HG02973 (cell line): Measurements from ENCODE around the gene TACC2.

Source experiments
- ATAC-seq: cut with Tn5 transposase; IDR thresholded peaks from one replicate; pipeline ENCODE4 v1.9.1; 2021; ENCODE audit warnings: moderate library complexity; ENCODE audit not compliant: unreplicated experiment

Gene TACC2

DNA sequence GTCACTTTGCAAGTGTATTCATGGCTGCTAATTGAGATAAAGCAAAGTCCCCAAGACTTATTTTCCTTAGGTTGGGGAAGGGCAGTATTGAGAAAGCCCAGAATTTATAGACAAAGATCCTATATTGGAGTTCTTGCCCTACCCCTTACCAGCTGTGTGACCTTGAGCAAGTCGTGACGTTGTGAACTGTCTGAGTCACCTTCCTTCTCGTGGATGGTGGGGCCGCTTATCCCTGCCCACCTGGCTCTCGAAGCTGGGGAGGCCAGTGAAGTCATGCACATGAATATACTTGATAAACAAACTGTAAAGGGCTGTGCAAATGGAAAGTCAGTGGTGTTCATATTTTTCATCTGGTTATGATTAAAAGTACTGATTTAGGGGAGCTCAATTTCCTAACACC lies 127.4 kb downstream of the TACC2 start:
- ATAC-seq = no peak

DNA sequence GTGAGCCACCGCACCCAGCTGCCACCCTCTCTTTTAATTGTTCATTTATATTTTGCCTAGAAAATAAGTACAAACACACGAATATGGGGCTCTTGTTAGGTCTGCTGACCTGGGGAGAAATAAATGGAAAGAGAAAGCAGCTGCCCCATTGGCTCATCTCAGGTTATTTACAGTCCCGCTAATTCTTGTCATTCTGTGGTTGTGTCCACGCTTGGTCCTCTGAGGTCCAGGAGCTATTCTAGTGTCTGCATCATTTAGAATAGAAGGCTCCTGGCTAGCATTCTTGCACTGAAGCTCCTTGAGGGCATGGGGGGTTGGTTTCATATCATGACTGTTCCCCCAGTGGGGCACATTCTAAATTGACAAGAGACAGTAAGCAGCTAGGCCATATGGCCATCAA lies 128.5 kb downstream of the TACC2 start:
- ATAC-seq = no peak

DNA sequence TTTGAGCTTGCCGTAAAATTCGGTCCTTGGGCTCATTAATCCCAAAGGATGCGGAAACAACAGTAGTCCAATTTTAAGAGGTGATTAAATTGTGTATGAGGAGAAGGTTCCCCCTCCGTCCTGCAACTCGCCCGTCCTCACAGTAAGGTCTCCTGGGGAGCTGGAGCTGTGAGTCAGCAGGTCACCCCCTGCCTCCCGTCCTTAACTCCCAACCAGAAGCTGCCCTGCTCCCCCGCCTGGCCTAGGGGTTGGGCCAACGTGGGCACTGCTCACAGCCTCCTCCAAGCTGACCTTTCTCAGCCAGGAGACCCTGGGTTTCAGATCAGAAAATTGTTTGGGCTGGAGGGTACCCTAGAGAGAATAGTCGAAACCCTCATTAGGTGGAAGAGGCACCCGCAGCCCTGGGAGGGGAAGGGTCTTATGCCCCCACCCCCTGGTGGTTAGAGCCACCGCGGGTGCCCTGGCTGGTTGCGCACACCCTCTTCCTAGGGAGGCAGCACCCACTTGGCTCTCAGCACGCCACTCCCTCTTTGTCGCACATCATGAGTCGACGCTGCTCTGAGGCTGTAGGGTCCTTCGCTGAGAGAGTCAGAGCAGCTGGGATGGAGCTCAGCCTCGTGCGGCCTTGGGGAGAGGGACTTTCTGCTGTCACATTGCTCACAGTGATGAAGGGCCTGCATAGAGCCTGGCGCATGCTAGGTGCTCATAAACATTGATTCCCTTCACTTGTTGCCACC lies 131.2 kb downstream of the TACC2 start:
- ATAC-seq = no peak

GRCh38 chr10:122121059-122121458 lies 132.1 kb downstream of the TACC2 start:
- no peak for ATAC-seq

DNA sequence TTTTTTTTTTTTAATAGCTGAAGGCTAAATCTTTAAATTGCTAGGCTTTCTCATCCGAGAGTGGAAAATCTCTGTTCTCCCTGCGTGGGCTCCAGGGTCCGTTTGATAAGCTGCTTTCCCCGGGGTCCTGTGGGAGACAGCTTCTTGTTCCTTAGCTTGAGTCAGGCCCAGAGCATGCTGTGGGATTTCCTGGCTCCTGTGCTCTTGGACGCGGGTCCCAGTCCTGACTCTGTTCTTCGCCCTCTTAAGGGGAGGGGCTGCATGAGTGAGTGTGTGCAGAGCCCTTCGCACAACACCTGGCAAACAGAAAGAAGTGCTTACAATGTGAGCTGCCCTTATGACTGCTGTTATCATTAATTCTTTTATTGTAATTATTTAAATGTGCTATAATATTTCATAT lies 133.5 kb downstream of the TACC2 start:
- no peak for ATAC-seq

GRCh38 chr10:122123186-122123585 lies 134.2 kb downstream of the TACC2 start:
- ATAC-seq = no peak

DNA sequence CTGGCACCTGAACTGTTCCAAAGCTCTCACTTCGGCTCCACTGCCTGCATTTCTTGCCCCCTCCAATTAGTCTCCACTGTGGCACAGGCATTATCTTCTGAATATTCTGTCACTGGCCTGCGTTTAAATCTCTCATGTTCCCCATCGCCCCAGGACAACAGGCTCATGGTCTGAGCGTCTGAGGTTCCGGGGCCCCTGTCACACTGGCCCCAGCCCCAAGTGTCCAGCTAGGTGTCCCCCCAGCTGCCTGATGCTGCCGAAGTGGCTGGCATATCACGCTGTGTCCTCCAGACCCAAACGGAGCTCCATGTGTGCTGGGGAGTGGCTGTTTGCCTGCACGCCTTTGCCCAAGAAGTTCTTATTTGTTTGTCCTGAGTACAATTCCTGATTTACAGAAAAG lies 135.4 kb downstream of the TACC2 start:
- no peak for ATAC-seq

GRCh38 chr10:122124808-122125207 lies 135.8 kb downstream of the TACC2 start:
- no peak for ATAC-seq

- no peak for ATAC-seq
Measured at GRCh38 chr10:122126763-122127659, 138.0 kb downstream of the TACC2 start.

DNA sequence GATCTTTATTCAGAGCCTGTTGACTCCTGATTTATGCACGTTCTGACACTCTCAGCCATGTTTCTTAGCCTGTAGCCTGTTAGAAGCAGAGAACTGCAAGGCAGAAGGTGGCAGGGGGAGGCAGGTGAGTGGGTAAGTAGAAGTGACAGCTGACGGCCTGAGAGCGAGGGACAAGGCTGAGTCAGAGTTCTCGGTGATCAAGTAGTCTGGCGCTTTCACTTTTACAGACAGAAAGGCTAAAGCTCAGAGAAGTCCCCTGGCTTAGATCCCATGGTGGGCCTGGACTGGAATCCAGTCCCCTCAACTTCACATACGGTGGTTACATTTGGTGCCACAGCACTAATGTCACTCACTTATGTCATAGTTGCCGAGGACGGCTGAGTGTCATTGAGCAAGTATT lies 139.0 kb downstream of the TACC2 start:
- no peak for ATAC-seq

DNA sequence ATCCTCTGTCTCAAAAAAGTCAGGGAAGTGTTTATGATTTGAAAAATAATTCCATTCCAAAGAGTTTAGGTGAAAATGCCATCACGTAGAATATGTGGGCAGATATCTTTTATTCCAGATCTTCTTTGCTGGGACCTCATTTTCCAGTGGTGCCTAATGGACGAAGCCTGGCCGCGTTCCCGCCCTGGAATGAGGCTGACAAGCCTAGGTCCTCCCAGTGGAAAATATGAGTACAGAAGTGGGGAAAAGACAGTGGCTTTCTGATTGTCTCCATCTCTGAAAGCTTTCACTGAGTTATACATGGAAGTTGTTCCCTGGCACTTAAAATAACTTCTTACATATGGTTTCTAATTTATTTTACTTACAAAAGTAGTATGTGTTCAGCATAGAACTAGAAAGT lies 139.4 kb downstream of the TACC2 start:
- ATAC-seq = no peak

- ATAC-seq = no peak
Measured at GRCh38 chr10:122130474-122131110, 141.6 kb downstream of the TACC2 start.

- no peak for ATAC-seq
Measured at GRCh38 chr10:122132331-122132755, 143.4 kb downstream of the TACC2 start.

DNA sequence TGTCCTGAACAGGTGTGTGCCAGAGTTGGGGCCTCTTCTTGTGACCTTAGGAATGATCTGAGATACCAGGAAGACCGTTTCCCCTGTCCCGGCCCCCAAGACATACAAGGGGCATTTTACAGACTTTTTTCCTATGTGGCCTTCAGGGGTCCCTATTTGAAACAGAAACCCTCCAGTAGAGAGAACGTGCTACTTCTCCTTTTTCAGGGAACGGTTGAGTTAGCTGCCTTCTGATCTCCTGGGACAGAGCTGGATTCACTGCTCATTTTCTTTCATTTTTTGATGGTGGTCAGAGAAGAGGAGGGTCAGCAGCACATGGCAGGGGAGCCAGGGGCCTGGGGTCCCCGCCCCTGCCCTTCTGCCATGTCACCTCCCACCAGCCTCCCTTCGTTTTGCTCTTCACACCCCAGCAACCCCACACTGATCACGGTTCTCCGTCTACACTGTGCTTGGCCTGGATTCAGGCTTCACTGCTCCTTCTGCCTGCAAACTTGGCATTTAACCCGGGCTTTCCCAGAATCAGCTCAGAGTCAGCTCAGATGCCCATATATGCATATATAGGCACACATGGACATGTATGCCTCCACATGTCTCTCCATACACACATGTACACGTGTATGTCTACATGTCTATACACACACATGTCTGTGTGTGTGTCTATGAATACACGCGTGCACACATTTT lies 144.1 kb downstream of the TACC2 start:
- no peak for ATAC-seq

- ATAC-seq = no peak
Measured at GRCh38 chr10:122135251-122136025, 146.5 kb downstream of the TACC2 start.

GRCh38 chr10:122138831-122139625 lies 150.1 kb downstream of the TACC2 start:
- ATAC-seq = no peak

GRCh38 chr10:122139627-122140170 lies 150.7 kb downstream of the TACC2 start:
- ATAC-seq = no peak

DNA sequence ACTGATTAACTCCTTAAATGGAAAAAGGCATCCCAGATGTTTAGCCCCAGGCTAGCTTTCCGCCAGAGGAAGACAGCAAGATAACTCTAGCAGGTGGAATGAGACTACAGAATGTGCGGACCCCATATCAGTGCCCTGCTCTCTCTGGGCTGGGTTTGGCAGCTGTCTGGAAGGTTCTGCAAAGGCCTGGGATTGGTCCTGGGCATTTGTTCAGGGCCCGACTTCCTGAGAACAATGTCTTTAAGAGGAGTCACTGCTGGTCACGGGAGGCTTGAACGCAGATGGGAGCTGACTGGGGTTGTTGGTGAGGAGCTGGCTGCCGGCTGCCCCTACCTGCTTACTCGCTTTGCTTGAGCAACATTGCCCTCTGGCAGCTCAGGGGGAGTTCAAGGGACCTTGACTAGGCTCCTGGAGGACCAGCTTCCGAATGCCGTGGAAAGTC lies 151.5 kb downstream of the TACC2 start:
- no peak for ATAC-seq

GRCh38 chr10:122140941-122141623 lies 152.1 kb downstream of the TACC2 start:
- ATAC-seq = no peak
